WI38 (cell line): ENCODE measurements around the gene POLR2H.

Source experiments
- H3K4me3 ChIP-seq: 2 replicates; pipeline ENCODE4 v1.5.1; 2011; ENCODE audit warnings: low read depth, mild to moderate bottlenecking, control low read depth, low read length
- TF ChIP-seq, protein P1 (sequence below): IDR thresholded peaks from 2 replicates; pipeline ENCODE4 v1.5.1; 2012; ENCODE audit warnings: low read depth, mild to moderate bottlenecking, control low read depth, low read length

Gene POLR2H

DNA sequence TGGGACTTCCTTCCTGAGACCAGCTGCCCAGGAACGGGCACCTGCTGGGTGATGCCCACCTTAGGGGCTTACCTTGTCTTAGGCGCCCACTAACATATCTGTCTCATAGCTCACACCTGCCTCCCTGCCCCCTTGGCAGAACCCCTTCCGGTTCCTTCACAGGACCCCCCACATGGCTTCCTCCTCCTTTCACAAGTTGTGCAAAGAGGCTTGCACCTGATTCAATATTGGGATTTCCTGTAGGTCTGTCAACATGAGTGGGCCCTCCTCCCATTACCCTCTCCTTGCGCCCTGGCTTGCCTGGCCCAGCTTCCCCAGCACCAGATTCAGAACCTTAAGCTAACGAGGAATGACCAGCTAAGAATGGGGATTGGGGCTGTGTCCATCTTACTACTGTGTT, 15.9 kb downstream of the POLR2H start:
- TF ChIP-seq, protein P1, sequence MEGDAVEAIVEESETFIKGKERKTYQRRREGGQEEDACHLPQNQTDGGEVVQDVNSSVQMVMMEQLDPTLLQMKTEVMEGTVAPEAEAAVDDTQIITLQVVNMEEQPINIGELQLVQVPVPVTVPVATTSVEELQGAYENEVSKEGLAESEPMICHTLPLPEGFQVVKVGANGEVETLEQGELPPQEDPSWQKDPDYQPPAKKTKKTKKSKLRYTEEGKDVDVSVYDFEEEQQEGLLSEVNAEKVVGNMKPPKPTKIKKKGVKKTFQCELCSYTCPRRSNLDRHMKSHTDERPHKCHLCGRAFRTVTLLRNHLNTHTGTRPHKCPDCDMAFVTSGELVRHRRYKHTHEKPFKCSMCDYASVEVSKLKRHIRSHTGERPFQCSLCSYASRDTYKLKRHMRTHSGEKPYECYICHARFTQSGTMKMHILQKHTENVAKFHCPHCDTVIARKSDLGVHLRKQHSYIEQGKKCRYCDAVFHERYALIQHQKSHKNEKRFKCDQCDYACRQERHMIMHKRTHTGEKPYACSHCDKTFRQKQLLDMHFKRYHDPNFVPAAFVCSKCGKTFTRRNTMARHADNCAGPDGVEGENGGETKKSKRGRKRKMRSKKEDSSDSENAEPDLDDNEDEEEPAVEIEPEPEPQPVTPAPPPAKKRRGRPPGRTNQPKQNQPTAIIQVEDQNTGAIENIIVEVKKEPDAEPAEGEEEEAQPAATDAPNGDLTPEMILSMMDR: no peak
- H3K4me3 ChIP-seq: no peak overlapping the region

DNA sequence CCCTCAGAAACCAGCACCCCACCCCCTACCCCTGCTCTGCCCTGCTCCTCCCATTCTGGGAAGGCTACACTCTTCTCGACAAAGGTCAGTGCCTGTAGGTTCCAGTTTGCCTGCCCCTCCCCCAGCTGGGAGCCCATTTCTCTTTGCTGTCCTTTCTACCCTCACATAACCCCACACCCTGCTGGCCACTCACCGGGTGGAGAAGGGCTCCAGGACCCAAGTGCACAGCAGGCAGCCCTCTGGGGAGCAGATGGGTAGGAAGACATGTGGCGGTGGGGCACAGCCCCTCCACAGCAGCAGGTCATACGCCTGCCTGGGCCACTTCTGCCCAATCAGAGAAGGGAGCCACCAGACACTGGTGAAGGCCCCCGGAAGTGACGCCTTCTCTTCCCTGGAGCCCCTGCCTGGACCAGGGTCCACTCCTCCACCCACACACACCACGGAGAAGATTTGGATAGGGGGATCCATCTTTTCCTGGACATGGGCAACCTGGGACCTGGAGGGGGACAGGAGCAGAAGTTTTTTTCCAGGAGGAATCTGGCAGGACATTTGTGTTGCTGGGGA, 16.5 kb downstream of the POLR2H start, which contains the start of gene THPO:
THPO (minus strand) TSS at position 326 of the 564 bp plus-strand sequence. CDS start 1,948 bp downstream, outside the sequence.
- no peak within 1 kb of the TSS for H3K4me3 ChIP-seq
- TF ChIP-seq, protein P1: no peak

DNA sequence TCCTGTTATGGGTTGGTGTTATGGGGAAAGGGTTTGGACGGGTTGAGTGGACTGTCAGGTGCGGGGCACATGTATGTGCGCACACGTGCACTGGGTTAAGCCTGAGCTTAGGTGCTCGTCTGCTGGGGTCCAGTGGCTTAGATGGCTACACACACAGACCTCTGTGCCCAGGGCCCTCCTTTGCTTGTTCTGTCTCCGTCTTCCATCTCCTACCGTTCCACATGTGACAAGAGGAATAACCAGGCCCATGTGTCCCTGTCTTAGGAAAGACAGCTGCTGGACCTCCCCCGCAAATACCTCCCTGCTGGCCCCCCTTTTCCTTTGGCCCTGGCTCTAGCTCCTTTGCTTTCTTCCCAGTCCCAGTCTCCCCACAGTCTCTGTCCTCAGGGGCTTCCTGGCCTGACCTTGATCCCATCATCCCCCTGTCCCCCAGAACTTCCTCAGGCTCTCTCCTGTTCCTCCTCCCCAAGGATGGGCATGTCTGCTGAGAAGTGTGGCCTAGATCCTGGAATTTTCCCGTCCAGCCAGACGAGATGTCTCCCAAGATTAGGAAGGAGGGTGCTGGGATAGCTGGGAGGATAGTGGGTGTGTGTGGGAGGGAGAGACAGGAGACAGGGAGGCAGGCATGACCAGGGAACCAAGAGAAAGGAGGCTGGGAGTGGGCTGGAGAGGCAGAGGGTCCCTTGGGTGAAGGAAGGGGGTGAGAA, 17.3 kb downstream of the POLR2H start:
- TF ChIP-seq, protein P1: no peak
- H3K4me3 ChIP-seq: no peak overlapping the region

DNA sequence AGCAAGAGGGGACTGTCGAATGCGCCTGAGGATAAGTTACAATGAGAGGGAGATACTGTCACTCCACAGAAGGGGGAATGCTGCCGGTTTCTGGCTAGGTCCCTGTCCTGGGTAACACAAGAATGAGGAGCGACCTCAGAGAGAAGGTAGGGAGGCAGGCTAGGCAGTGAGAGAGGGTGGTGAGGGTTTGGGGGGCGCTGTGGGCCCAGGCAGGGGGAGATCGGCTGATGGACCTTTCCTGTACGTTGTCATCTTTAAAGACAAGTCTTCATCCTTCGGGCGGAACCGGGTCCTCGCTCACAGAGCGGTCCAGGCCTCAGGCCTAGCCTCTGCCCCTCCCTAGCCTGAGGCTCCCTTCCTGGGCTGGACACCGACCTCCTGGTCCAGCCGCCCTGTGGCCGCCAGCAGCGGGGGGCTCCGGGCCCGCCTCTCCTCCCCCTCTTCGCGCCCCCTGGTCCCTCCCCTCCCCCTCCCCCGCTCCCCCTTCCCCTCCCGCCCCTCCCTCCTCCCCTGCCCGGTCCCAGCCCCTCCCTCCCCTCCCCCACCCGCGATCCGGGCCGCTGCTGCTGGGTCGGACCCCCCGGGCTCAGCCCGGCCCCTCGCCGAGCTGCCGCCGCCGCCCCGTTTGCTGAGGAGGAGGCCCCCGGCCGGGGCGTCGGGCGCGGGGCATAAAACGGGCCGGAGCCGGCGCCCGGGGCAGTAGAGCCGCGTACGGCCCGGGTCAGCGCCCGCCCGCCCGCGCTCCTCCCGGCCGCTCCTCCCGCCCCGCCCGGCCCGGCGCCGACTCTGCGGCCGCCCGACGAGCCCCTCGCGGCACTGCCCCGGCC, 18.1 kb downstream of the POLR2H start, which contains the start of gene CHRD:
CHRD (plus strand) TSS at position 697 of the 827 bp plus-strand sequence. CDS start 265 bp downstream, outside the sequence.
- TF ChIP-seq, protein P1: no peak
- H3K4me3 ChIP-seq: 0 out of 2 replicates have a peak within 1 kb of the TSS, but pooled peaks have one; percentile 14

DNA sequence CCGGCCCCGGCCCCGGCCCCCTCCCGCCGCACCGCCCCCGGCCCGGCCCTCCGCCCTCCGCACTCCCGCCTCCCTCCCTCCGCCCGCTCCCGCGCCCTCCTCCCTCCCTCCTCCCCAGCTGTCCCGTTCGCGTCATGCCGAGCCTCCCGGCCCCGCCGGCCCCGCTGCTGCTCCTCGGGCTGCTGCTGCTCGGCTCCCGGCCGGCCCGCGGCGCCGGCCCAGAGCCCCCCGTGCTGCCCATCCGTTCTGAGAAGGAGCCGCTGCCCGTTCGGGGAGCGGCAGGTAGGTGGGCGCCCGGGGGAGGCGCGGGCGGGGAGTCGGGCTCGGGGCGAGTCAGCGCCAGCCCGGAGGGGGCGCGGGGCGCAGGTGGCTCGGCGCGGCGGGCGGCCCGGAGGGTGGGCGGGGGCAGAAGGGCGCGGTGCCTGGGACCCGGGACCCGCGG, 18.7 kb downstream of the POLR2H start:
- H3K4me3 ChIP-seq: 0 out of 2 replicates have a peak overlapping the region, but pooled peaks have one; percentile 14

DNA sequence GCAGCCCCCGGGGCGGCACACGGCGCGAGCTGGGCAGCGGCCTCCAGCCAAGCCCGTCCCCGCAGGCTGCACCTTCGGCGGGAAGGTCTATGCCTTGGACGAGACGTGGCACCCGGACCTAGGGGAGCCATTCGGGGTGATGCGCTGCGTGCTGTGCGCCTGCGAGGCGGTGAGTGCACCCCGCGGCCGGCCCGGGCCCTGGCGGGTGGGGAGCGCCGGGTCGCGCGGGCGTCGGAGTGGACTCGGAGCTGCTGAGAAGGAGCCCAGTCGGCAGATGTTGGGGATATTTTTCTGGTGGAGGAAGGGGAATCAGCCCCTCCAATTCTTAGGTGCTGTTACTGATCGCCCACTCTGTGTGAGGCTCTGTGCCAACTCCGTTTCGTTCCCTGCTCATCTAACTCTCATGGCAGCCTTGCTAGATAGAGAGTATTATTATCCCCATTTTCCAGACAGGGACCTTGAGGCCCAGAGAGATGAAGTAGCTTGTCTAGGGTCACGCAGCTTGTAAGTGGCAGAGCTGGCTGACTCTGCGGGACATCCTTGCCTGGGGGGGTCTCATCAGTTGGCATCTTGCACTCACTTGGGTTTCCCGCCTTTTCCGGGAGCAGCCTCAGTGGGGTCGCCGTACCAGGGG, 19.2 kb downstream of the POLR2H start:
- TF ChIP-seq, protein P1: no peak
- H3K4me3 ChIP-seq: no peak overlapping the region

More for the DNA sequence above, 18.7 kb downstream of the POLR2H start:
- TF ChIP-seq, protein P1: no peak
